ENCODE results near the gene NFX1.
A peak's percentile ranks its signal among the peaks of the same experiment; 100 is the strongest.

NFX1 gene

GRCh38 chr9:33254211-33254610 lies 36.1 kb upstream of the NFX1 start:
- CTCF ChIA-PET = interaction anchor here (0.5 to 1.1 kb wide), 3 partner anchors 16 to 760 kb away, joined by 3 to 4 read pairs (median 3); no protein-coding TSS in a partner anchor
- TF ChIP-seq ZNF473 (tag by site-specific recombination; IDR thresholded peaks at IDR 0.05) (no peak), ZNF571 (tag by site-specific recombination; IDR thresholded peaks at IDR 0.05) (no peak), ZNF624 (tag by site-specific recombination; IDR thresholded peaks at IDR 0.05) (no peak), ZNF639 (tag by site-specific recombination; IDR thresholded peaks at IDR 0.05) (no peak), OVOL3 (tag by site-specific recombination; IDR thresholded peaks at IDR 0.05) (no peak)
- peaks cover 20 to 80% of the 10 kb centered on the region in 2 experiments for H3K36me3 ChIP-seq (ENCODE audit: control insufficient read depth in 2 of 2, insufficient read depth in 1 of 2, low read length in 2 of 2)

GRCh38 chr9:33255014-33255413 lies 35.3 kb upstream of the NFX1 start:
- Histone ChIP-seq H3K27ac (ENCODE audit: extremely low read depth, low read depth, low read length) (no peak overlapping the region), H3K9me3 (ENCODE audit: control insufficient read depth, insufficient read depth, low read depth, low read length) (no peaks in the 10 kb centered on the region), H3K36me3 (ENCODE audit: control insufficient read depth in 2 of 2, insufficient read depth in 1 of 2, low read length in 2 of 2) (peaks cover 23 to 80% of the 10 kb centered on the region in 2 experiments), H3K4me3 (ENCODE audit: low read depth, low read length) (no peak overlapping the region), H3K4me1 (ENCODE audit: control insufficient read depth, insufficient read depth, low read length) (no peaks in the 10 kb centered on the region)
- POLR2A ChIA-PET = interaction anchor here (1.1 kb wide), 1 partner anchor 8 kb away, joined by 3 read pairs; no protein-coding TSS in a partner anchor
- CTCF ChIA-PET = no interaction called here
- TF ChIP-seq ZNF513 (tag by site-specific recombination; IDR thresholded peaks at IDR 0.05) (no peak), ZNF133 (tag by site-specific recombination; IDR thresholded peaks at IDR 0.05) (no peak), ZBTB17 (tag by site-specific recombination; IDR thresholded peaks at IDR 0.05) (peak; percentile 29; the same call in 1 of the 2 replicates)

More at GRCh38 chr9:33254211-33254610, 36.1 kb upstream of the NFX1 start:
- H3K4me3 ChIP-seq (ENCODE audit: low read depth, low read length) = no peak overlapping the region
- POLR2A ChIA-PET = no interaction called here
- H3K4me1 ChIP-seq (ENCODE audit: control insufficient read depth, insufficient read depth, low read length) = no peaks in the 10 kb centered on the region
- H3K9me3 ChIP-seq (ENCODE audit: control insufficient read depth, insufficient read depth, low read depth, low read length) = no peaks in the 10 kb centered on the region
- H3K27ac ChIP-seq (ENCODE audit: extremely low read depth, low read depth, low read length) = no peak overlapping the region

GRCh38 chr9:33255471-33255870 lies 34.8 kb upstream of the NFX1 start:
- H3K36me3 ChIP-seq (ENCODE audit: control insufficient read depth in 2 of 2, insufficient read depth in 1 of 2, low read length in 2 of 2) = peaks cover 23 to 80% of the 10 kb centered on the region in 2 experiments
- no peak overlapping the region for H3K27ac ChIP-seq (ENCODE audit: extremely low read depth, low read depth, low read length)
- H3K9me3 ChIP-seq (ENCODE audit: control insufficient read depth, insufficient read depth, low read depth, low read length) = no peaks in the 10 kb centered on the region
- CTCF ChIA-PET = no interaction called here
- TF ChIP-seq ZBTB8A (tag by site-specific recombination; IDR thresholded peaks at IDR 0.05) (no peak), ZNF433 (tag by site-specific recombination; IDR thresholded peaks at IDR 0.05; ENCODE audit: low read depth) (no peak), FEZF1 (tag by site-specific recombination; IDR thresholded peaks at IDR 0.05) (no peak), ZNF211 (tag by site-specific recombination; IDR thresholded peaks at IDR 0.05; ENCODE audit: low read depth) (no peak), ZNF292 (tag by site-specific recombination; IDR thresholded peaks at IDR 0.05; ENCODE audit: borderline replicate concordance, low read depth) (no peak), ZNF747 (tag by site-specific recombination; IDR thresholded peaks at IDR 0.05) (no peak), ZNF830 (tag by site-specific recombination; IDR thresholded peaks at IDR 0.05; ENCODE audit: low read depth) (no peak), HOXC10 (CRISPR knock-in tag; IDR thresholded peaks at IDR 0.05) (no peak), ZBTB7A (tag by site-specific recombination; IDR thresholded peaks at IDR 0.05; ENCODE audit: low read depth) (no peak), ZNF488 (tag by site-specific recombination; IDR thresholded peaks at IDR 0.05) (no peak), ZNF23 (tag by site-specific recombination; IDR thresholded peaks at IDR 0.05; ENCODE audit: borderline replicate concordance) (no peak), ZNF514 (tag by site-specific recombination; IDR thresholded peaks at IDR 0.05) (no peak), ZSCAN18 (tag by site-specific recombination; IDR thresholded peaks at IDR 0.05) (no peak), REPIN1 (tag by site-specific recombination; IDR thresholded peaks at IDR 0.05; ENCODE audit: low read depth) (no peak), PATZ1 (tag by site-specific recombination; IDR thresholded peaks at IDR 0.05) (no peak)
- no peak overlapping the region for H3K4me3 ChIP-seq (ENCODE audit: low read depth, low read length)
- POLR2A ChIA-PET = interaction anchor here (1.1 kb wide), 1 partner anchor 8 kb away, joined by 3 read pairs; no protein-coding TSS in a partner anchor
- H3K4me1 ChIP-seq (ENCODE audit: control insufficient read depth, insufficient read depth, low read length) = no peaks in the 10 kb centered on the region
